MM.1S (cell line): ENCODE results near the gene COX7C.

Experiments
- DNase-seq: peaks from one replicate; pipeline ENCODE4 v3.0.0-alpha.2; 2015
- H2AFZ ChIP-seq: fragments of 300-600 bp; sonication (generic); 2 replicates; pipeline ENCODE4 v1.6.0; 2016; ENCODE audit warnings: antibody characterized with exemption, low read length
- H3F3A ChIP-seq: fragments of 300-600 bp; sonication (generic); 2 replicates; pipeline ENCODE4 v1.6.1; 2016; ENCODE audit warnings: mild to moderate bottlenecking, antibody characterized with exemption, low read length, moderate library complexity, mixed read lengths; ENCODE audit not compliant: insufficient read depth
- H3K27ac ChIP-seq: fragments of 300-600 bp; sonication (generic); 2 replicates; pipeline ENCODE4 v1.5.1; 2016; ENCODE audit warnings: mild to moderate bottlenecking, low read length
- H3K27me3 ChIP-seq: fragments of 300-600 bp; sonication (generic); replicated peaks from 2 replicates; pipeline ENCODE4 v1.6.0; 2016; ENCODE audit warnings: low read length; ENCODE audit not compliant: insufficient read depth
- H3K36me3 ChIP-seq: fragments of 300-600 bp; sonication (generic); replicated peaks from 2 replicates; pipeline ENCODE4 v1.6.1; 2016; ENCODE audit warnings: mild to moderate bottlenecking, low read length, mixed read lengths; ENCODE audit not compliant: insufficient read depth
- H3K4me1 ChIP-seq: fragments of 300-600 bp; sonication (generic); 2 replicates; pipeline ENCODE4 v1.6.1; 2016; ENCODE audit warnings: low read length, mixed read lengths
- H3K4me2 ChIP-seq: fragments of 300-600 bp; sonication (generic); 2 replicates; pipeline ENCODE4 v1.6.0; 2016; ENCODE audit warnings: low read depth, low read length
- H3K4me3 ChIP-seq: fragments of 300-600 bp; sonication (generic); 2 replicates; pipeline ENCODE4 v1.5.1; 2016; ENCODE audit warnings: low read length, mixed read lengths
- H3K79me2 ChIP-seq: fragments of 300-600 bp; sonication (generic); 2 replicates; pipeline ENCODE4 v1.6.1; 2016; ENCODE audit warnings: mixed run types, low read length, mixed read lengths
- H3K9ac ChIP-seq: fragments of 300-600 bp; sonication (generic); 2 replicates; pipeline ENCODE4 v1.6.1; 2016; ENCODE audit warnings: low read length, mixed read lengths
- H3K9me2 ChIP-seq: fragments of 300-600 bp; sonication (generic); replicated peaks from 2 replicates; pipeline ENCODE4 v1.6.1; 2016; ENCODE audit warnings: mild to moderate bottlenecking, low read length, mixed read lengths; ENCODE audit not compliant: insufficient read depth
- H3K9me3 ChIP-seq: fragments of 300-600 bp; sonication (generic); replicated peaks from 2 replicates; pipeline ENCODE4 v1.6.1; 2016; ENCODE audit warnings: mild to moderate bottlenecking, low read length, mixed read lengths; ENCODE audit not compliant: insufficient read depth
- H4K20me1 ChIP-seq: fragments of 300-600 bp; sonication (generic); 2 replicates; pipeline ENCODE4 v1.6.1; 2016; ENCODE audit warnings: mild to moderate bottlenecking, low read length, moderate library complexity, mixed read lengths; ENCODE audit not compliant: insufficient read depth
- EZH2 ChIP-seq: fragments of 300-600 bp; sonication (generic); optimal IDR thresholded peaks from 2 replicates; pipeline ENCODE3; 2017; ENCODE audit warnings: low read depth, mild to moderate bottlenecking, antibody characterized with exemption, low read length, mixed read lengths
- EZH2phosphoT487 ChIP-seq: fragments of 300-600 bp; sonication (generic); IDR thresholded peaks from 2 replicates; pipeline ENCODE4 v1.6.1; 2018; ENCODE audit warnings: antibody characterized with exemption, low read length
- TF ChIP-seq, protein P1 (sequence below): fragments of 300-600 bp; sonication (generic); IDR thresholded peaks from 2 replicates; pipeline ENCODE4 v1.5.1; 2016; ENCODE audit warnings: antibody characterized with exemption, low read length, mixed read lengths

COX7C gene

DNA sequence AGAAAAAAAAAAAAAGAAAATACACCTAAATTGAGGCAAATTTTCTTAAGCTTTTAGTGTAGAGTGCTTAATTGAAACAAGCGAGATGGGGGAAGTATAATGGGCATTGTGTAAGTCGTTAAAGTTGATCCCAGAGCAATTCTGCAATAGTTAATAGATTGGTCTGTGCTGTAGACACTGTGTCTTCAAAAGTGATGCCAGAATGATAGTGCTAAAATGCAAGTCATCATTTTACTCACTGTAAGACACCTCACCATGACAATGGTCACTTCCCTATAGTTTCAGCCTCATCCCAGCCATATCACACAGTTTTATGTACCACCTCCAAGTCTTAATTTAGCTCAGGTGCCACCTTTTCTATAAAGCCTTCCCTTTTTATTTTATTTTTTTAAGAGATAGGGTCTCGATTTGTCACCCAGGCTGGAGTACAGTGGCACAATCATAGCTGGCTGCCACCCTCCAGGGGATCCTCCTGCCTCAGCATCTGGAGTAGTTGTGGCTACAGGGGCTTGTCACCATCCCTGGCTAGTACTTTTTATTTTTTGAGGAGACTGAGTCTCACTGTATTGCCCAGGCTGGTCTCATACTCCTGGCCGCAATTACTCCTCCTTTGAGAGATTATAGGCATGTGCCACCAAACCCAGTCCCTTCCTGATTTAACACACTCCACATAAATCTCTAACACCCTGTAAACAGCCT lies 6.2 kb downstream of the COX7C start:
- Histone ChIP-seq H3K27me3 (no peaks in the 10 kb centered on the region), H3F3A (no peaks in the 10 kb centered on the region; the same call in 1 of the 2 replicates), H3K36me3 (peaks cover 7% of the 10 kb centered on the region; the same call in 1 of the 2 replicates), H2AFZ (no peak overlapping the region), H4K20me1 (no peaks in the 10 kb centered on the region), H3K9me2 (no peaks in the 10 kb centered on the region), H3K4me2 (no peak overlapping the region), H3K27ac (no peak overlapping the region), H3K4me1 (no peaks in the 10 kb centered on the region), H3K4me3 (no peak overlapping the region), H3K79me2 (peaks cover 12% of the 10 kb centered on the region), H3K9me3 (no peaks in the 10 kb centered on the region), H3K9ac (no peak overlapping the region)
- TF ChIP-seq EZH2 (no peak), EZH2phosphoT487 (no peak)
- TF ChIP-seq, protein P1, sequence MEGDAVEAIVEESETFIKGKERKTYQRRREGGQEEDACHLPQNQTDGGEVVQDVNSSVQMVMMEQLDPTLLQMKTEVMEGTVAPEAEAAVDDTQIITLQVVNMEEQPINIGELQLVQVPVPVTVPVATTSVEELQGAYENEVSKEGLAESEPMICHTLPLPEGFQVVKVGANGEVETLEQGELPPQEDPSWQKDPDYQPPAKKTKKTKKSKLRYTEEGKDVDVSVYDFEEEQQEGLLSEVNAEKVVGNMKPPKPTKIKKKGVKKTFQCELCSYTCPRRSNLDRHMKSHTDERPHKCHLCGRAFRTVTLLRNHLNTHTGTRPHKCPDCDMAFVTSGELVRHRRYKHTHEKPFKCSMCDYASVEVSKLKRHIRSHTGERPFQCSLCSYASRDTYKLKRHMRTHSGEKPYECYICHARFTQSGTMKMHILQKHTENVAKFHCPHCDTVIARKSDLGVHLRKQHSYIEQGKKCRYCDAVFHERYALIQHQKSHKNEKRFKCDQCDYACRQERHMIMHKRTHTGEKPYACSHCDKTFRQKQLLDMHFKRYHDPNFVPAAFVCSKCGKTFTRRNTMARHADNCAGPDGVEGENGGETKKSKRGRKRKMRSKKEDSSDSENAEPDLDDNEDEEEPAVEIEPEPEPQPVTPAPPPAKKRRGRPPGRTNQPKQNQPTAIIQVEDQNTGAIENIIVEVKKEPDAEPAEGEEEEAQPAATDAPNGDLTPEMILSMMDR: no peak
- no peak for DNase-seq

DNA sequence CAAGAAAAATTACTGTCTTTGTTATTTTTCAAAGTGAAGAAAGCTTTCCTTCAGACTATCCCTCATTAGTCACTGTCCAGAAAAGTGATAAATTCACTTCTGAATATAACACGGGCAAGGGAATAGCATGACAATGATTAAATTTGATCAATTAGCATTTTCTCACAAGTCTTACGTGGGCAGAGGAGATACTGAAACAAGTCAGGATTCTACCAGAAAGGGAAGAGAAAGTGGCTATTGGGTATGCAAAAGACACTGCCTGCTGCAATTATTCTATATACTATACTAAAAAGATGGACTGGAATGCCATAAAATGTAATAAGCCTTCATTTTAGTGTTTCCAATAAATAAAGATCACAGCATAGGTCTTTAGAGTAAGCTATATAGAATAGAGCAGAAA lies 7.4 kb downstream of the COX7C start:
- H3K9ac ChIP-seq: no peak overlapping the region
- no peak overlapping the region for H3K4me2 ChIP-seq
- peaks cover 4% of the 10 kb centered on the region; the same call in 1 of the 2 replicates for H3K36me3 ChIP-seq
- no peak overlapping the region for H3K4me3 ChIP-seq
- no peaks in the 10 kb centered on the region for H4K20me1 ChIP-seq
- no peaks in the 10 kb centered on the region for H3K9me2 ChIP-seq
- no peak overlapping the region for H3K27ac ChIP-seq
- H3F3A ChIP-seq: no peaks in the 10 kb centered on the region; the same call in 1 of the 2 replicates
- H3K79me2 ChIP-seq: 0 out of 2 replicates have a peak, but pooled peaks cover 1% of the 10 kb centered on the region
- H3K4me1 ChIP-seq: no peaks in the 10 kb centered on the region
- no peaks in the 10 kb centered on the region for H3K9me3 ChIP-seq
- H3K27me3 ChIP-seq: no peaks in the 10 kb centered on the region
- DNase-seq: no peak
- TF ChIP-seq EZH2phosphoT487: no peak
- no peak overlapping the region for H2AFZ ChIP-seq

DNA sequence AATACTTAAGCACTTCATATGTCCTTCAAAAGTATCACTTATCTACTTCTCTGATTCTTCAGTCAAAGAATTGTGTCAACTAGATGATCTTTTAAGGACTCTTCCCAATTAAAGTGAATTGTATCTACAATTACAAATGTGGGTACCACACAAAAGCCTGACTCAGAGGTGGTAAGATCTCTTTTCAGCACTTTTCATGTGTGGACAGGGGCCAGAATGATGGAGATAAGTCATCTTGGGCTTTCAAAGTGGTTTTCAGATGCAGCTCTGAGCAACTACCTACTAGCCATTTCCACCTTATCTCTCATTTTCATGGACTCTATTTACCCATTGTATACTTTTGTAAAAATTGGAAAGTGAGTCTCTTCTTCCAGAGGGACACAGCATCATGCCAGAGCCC lies 8.4 kb downstream of the COX7C start:
- no peak overlapping the region for H3K27ac ChIP-seq
- no peak overlapping the region for H3K4me2 ChIP-seq
- no peaks in the 10 kb centered on the region for H4K20me1 ChIP-seq
- H3K9ac ChIP-seq: no peak overlapping the region
- no peak for DNase-seq
- TF ChIP-seq EZH2phosphoT487 (no peak), EZH2 (no peak)
- TF ChIP-seq, protein P1: no peak
- no peaks in the 10 kb centered on the region for H3K9me2 ChIP-seq
- no peak overlapping the region for H3K4me3 ChIP-seq
- no peaks in the 10 kb centered on the region for H3K27me3 ChIP-seq
- no peaks in the 10 kb centered on the region for H3K79me2 ChIP-seq
- no peaks in the 10 kb centered on the region for H3K4me1 ChIP-seq
- H2AFZ ChIP-seq: no peak overlapping the region
- no peaks in the 10 kb centered on the region; the same call in 1 of the 2 replicates for H3F3A ChIP-seq
- H3K36me3 ChIP-seq: no peaks in the 10 kb centered on the region; the same call in 1 of the 2 replicates
- H3K9me3 ChIP-seq: no peaks in the 10 kb centered on the region

DNA sequence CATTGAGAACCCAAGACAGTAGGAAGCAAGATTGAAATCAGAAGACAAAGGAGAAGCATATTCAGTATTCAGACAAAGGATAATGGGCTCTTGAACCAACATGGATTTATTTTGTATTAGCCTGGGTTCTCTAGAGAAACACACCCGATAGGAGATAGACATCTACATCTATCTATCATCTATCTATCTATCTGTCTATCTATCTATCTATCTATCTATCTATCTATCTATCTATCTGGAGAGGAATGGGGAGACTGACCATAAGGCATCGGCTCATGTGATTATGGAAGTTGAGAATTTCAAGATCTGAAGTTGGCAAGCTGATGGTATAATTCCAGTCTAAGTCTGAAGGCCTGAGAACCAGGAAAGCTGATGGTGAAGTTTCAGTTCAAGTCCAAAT lies 13.4 kb downstream of the COX7C start:
- Histone ChIP-seq H3K79me2 (no peaks in the 10 kb centered on the region), H3K36me3 (no peaks in the 10 kb centered on the region), H3F3A (no peaks in the 10 kb centered on the region), H3K27me3 (no peaks in the 10 kb centered on the region), H3K4me2 (no peak overlapping the region), H3K4me3 (no peak overlapping the region), H3K4me1 (no peaks in the 10 kb centered on the region), H3K9ac (no peak overlapping the region), H4K20me1 (no peaks in the 10 kb centered on the region), H3K9me2 (no peaks in the 10 kb centered on the region), H3K9me3 (no peaks in the 10 kb centered on the region), H2AFZ (no peak overlapping the region), H3K27ac (no peak overlapping the region)
- DNase-seq: no peak
- TF ChIP-seq, protein P1: no peak
- TF ChIP-seq EZH2phosphoT487 (no peak), EZH2 (no peak)
